Activated CD8-positive, alpha-beta memory T cell treated with anti-CD3 and anti-CD28 coated beads, Interleukin-2, amount 50 U/mL, for 4 hours (primary cell): ENCODE data around the gene SNX5.

ENCODE experiments used
- DNase-seq: peaks from one replicate; pipeline ENCODE4 v3.0.0-alpha.2; 2020

SNX5 gene

GRCh38 chr20:17910828-17911294, 57.7 kb downstream of the SNX5 start:
- no peak for DNase-seq

DNA sequence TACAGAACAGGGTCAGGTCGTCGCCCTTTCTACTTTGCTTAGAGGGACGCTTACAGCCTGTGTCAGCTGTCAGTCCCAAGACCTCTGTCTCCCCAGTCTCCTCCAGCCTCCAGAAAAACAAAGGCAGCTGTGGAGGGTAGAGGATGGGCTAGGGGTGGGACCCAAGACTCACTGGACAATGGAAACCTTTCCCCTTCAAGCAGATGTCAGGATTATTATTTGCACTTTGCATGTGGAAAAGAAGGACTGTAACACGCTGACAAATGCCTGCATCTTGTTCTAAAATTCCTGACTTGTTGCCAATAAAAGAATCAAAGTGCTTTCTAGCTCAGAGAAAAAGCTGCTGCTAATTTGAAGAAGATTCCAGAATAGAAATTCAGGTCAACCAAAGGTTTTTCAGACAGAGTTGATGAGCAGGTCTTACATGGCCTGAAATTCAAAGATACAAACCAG, 58.7 kb downstream of the SNX5 start:
- no peak for DNase-seq

- no peak for DNase-seq
These were observed 63.0 kb downstream of the SNX5 start for GRCh38 chr20:17905544-17905943.

DNA sequence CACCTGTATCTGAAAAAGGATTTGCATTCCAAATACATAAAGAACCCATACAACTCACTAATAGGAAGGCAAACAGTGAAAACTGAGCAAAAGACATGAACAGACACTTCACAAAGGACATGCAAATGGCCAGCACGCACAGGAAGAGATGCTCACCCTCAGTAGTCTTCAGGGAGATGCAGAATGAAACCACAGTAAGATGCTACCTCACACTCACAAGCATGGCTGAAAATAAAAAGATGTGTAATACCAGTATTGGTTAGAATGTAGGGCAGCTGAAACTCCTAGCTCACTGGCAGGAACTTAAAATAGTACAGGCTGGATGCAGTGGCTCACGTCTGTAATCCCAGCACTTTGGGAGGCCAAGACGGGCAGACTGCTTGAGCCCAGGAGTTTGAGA, 64.6 kb downstream of the SNX5 start:
- no peak for DNase-seq

- DNase-seq, result no peak
These were observed 66.0 kb downstream of the SNX5 start for GRCh38 chr20:17902531-17903083.

DNA sequence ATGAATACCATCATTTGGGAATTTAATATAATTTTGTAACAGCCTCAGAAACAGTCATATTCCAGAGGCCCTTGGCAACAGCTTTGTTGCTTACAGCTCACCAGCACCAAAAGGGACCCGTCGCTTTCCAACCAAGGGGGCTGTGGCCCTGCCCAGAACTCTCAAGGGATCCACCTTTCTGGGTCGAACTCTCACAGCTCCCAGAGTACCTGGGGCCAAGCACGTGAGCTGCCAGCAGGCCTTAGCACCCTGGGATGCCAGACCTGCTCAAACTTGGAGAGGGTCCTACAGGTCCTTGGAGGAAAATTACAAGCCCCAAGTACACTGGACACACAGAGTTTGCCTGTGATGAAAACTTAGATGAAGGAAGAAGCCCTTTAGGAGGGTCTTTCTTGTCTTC, 66.6 kb downstream of the SNX5 start:
- DNase-seq, result no peak

DNA sequence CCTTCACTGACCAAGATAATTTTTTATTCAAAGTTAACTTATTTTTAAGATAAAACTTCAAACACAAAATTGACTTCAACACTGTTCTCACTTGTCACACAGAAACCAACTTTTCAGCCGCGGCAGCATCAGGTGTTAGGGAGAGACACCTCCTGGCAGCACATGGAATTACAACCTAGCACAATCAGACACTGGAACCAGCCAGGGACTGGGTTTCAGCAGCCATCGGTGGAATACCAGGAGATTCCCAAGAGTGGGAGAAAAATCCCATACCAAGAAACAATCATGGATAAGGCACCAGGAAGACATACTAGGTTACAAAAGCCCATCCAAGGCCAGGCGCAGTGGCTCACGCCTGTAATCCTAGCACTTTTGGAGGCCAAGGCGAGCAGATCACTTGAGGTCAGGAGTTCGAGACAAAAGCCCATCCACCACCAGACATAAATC, 70.0 kb downstream of the SNX5 start:
- peak; percentile 64 for DNase-seq

DNA sequence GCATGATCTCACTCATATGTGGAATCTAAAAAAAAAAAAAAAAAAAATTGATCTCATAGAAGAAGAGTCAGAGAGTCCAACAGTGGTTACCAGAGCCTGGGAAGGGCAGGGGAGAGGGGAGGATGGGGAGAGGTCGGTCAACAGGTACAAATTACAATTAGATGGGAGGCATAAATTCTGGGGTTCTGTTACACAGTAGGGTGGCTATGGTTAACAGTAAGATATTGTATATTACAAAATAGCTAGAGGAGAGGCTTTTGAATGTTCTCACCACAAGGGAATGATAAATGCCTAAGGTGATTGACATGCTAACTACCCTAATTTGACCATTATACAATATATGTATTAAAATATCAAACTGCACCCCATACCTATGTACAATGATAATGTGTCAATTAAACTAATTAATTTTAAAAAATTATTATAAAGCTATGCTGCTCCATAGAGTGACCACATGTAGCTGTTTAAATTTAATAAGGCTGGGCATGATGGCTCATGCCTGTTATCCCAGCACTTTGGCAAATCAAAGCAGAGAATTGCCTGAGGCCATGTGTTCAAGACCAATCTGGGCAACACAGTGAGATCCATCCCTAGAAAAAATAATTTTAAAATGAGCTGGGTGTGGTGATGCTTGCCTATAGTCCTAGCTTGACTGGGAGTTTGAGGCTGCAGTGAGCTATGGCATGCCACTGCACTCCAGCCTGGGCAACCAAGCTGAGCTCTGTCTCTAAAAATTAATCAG, 70.9 kb downstream of the SNX5 start:
- no peak for DNase-seq

GRCh38 chr20:17896771-17897369, 71.7 kb downstream of the SNX5 start:
- no peak for DNase-seq

- no peak for DNase-seq
These were observed 72.3 kb downstream of the SNX5 start for GRCh38 chr20:17896193-17896723.

- DNase-seq, result peak; percentile 48
These were observed 72.9 kb downstream of the SNX5 start for GRCh38 chr20:17895641-17896171.

- no peak for DNase-seq
These were observed 75.1 kb downstream of the SNX5 start for GRCh38 chr20:17893445-17893844.

DNA sequence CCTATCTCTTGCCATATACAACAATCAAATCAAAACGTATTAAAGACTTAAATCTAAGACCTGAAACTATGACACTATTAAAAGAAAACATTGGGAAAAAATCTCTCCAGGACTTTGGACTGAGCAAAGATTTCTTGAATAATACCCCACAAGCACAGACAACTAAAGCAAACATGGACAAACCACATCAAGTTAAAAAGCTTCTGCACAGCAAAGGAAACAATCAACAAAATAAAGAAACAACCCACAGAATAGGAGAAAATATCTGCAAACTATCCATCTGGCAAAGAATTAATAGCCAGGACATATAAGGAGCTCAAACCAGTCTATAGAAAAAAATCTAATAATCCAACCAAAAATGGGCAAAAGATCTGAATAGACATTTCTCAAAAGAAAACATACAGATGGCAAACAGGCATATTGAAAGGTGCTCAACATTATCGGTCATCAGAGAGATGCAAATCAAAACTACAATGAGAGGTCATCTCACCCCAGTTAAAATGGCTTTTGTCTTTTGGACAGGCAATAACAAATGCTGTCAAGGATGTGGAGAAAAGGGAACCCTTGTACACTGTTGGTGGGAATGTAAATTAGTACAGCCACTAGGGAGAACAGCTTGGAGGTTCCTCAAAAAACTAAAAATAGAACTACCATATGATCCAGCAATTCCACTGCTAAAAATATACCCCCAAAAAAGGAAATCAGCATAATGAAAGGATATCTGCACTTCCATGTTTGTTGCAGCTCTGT, 76.2 kb downstream of the SNX5 start:
- DNase-seq, result no peak
